Iris pigment epithelial cell (primary cell): Measurements from ENCODE around the gene IL17RE.

ENCODE experiments used
- DNase-seq: peaks from one replicate; pipeline ENCODE4 v3.0.0-alpha.2; 2011; ENCODE audit warnings: low read depth

IL17RE gene

GRCh38 chr3:9903904-9904303 lies 1.3 kb downstream of the IL17RE start:
- no peak for DNase-seq

GRCh38 chr3:9906480-9906879 lies 3.8 kb downstream of the IL17RE start:
- DNase-seq: no peak

- DNase-seq: no peak
Observed at GRCh38 chr3:9908286-9908685, 5.6 kb downstream of the IL17RE start.

- peak; percentile 28 for DNase-seq
Observed at GRCh38 chr3:9909221-9910013, 6.8 kb downstream of the IL17RE start.

- no peak for DNase-seq
Observed at GRCh38 chr3:9911863-9912262, 9.2 kb downstream of the IL17RE start.

GRCh38 chr3:9912294-9912935 lies 9.8 kb downstream of the IL17RE start:
- peak; percentile 88 for DNase-seq

- DNase-seq: no peak
Observed at GRCh38 chr3:9913601-9914000, 11.0 kb downstream of the IL17RE start.

- no peak for DNase-seq
Observed at GRCh38 chr3:9914011-9914410, 11.4 kb downstream of the IL17RE start.

- no peak for DNase-seq
Observed at GRCh38 chr3:9914559-9915253, 12.1 kb downstream of the IL17RE start.

- DNase-seq: peak; percentile 67
Observed at GRCh38 chr3:9915254-9916141, 12.8 kb downstream of the IL17RE start.

GRCh38 chr3:9916346-9916733 lies 13.7 kb downstream of the IL17RE start:
- DNase-seq: peak; percentile 55

- peak; percentile 91 for DNase-seq
Observed at GRCh38 chr3:9916734-9917680, 14.4 kb downstream of the IL17RE start, which contains the start of gene IL17RC. Gene IL17RC, plus strand, starts transcription at chr3:9917098. Its CDS starts 218 bp downstream, at chr3:9917316.

GRCh38 chr3:9917820-9918219 lies 15.2 kb downstream of the IL17RE start:
- no peak for DNase-seq

- DNase-seq: no peak
Observed at GRCh38 chr3:9918261-9919038, 15.8 kb downstream of the IL17RE start.

GRCh38 chr3:9928158-9928557 lies 25.5 kb downstream of the IL17RE start:
- no peak for DNase-seq

GRCh38 chr3:9930804-9931418 lies 28.3 kb downstream of the IL17RE start:
- DNase-seq: peak; percentile 15

- DNase-seq: no peak
Observed at GRCh38 chr3:9932535-9932842, 29.8 kb downstream of the IL17RE start.

- peak; percentile 82 for DNase-seq
Observed at GRCh38 chr3:9932843-9933560, 30.4 kb downstream of the IL17RE start.
